Measurements from ENCODE around the gene EFNA1.

The EFNA1 gene

GRCh38 chr1:155085504-155086127 is 42.1 kb upstream of the EFNA1 start:
- TF ChIP-seq GATA3 (IDR thresholded peaks at IDR 0.05; ENCODE audit: low read depth, low read length) = no peak

- TF ChIP-seq GATA3 (IDR thresholded peaks at IDR 0.05; ENCODE audit: low read depth, low read length) (no peak), GATA2 (IDR thresholded peaks at IDR 0.05; ENCODE audit: low read depth, low read length) (no peak)
These were observed 41.4 kb upstream of the EFNA1 start for GRCh38 chr1:155086128-155086741.

GRCh38 chr1:155086856-155087535 is 40.7 kb upstream of the EFNA1 start:
- TF ChIP-seq GATA3 (IDR thresholded peaks at IDR 0.05; ENCODE audit: low read depth, low read length) (no peak), GATA2 (IDR thresholded peaks at IDR 0.05; ENCODE audit: low read depth, low read length) (no peak)

- TF ChIP-seq GATA3 (IDR thresholded peaks at IDR 0.05; ENCODE audit: low read depth, low read length) (no peak), GATA2 (IDR thresholded peaks at IDR 0.05; ENCODE audit: low read depth, low read length) (no peak)
These were observed 36.3 kb upstream of the EFNA1 start for GRCh38 chr1:155091071-155092051.

GRCh38 chr1:155092131-155092530 is 35.5 kb upstream of the EFNA1 start:
- TF ChIP-seq GATA2 (IDR thresholded peaks at IDR 0.05; ENCODE audit: low read depth, low read length) (no peak), GATA3 (IDR thresholded peaks at IDR 0.05; ENCODE audit: low read depth, low read length) (no peak)

GRCh38 chr1:155092641-155093040 is 35.0 kb upstream of the EFNA1 start:
- TF ChIP-seq GATA2 (IDR thresholded peaks at IDR 0.05; ENCODE audit: low read depth, low read length) = no peak
- TF ChIP-seq GATA3 (IDR thresholded peaks at IDR 0.05; ENCODE audit: low read depth, low read length) = no peak

- TF ChIP-seq GATA2 (IDR thresholded peaks at IDR 0.05; ENCODE audit: low read depth, low read length) (no peak), GATA3 (IDR thresholded peaks at IDR 0.05; ENCODE audit: low read depth, low read length) (no peak)
These were observed 33.6 kb upstream of the EFNA1 start for GRCh38 chr1:155093911-155094621.

GRCh38 chr1:155094622-155094948 is 33.1 kb upstream of the EFNA1 start:
- TF ChIP-seq GATA3 (IDR thresholded peaks at IDR 0.05; ENCODE audit: low read depth, low read length) (no peak), GATA2 (IDR thresholded peaks at IDR 0.05; ENCODE audit: low read depth, low read length) (no peak)

- no peak for TF ChIP-seq GATA3 (IDR thresholded peaks at IDR 0.05; ENCODE audit: low read depth, low read length)
- no peak for TF ChIP-seq GATA2 (IDR thresholded peaks at IDR 0.05; ENCODE audit: low read depth, low read length)
These were observed 28.3 kb upstream of the EFNA1 start for GRCh38 chr1:155099331-155099730.

GRCh38 chr1:155103325-155103724 is 24.4 kb upstream of the EFNA1 start:
- no peak for TF ChIP-seq GATA3 (IDR thresholded peaks at IDR 0.05; ENCODE audit: low read depth, low read length)
- no peak for TF ChIP-seq GATA2 (IDR thresholded peaks at IDR 0.05; ENCODE audit: low read depth, low read length)

- TF ChIP-seq GATA2 (IDR thresholded peaks at IDR 0.05; ENCODE audit: low read depth, low read length) (no peak), GATA3 (IDR thresholded peaks at IDR 0.05; ENCODE audit: low read depth, low read length) (no peak)
These were observed 22.8 kb upstream of the EFNA1 start for GRCh38 chr1:155104605-155105534.

GRCh38 chr1:155105604-155106011 is 22.1 kb upstream of the EFNA1 start:
- TF ChIP-seq GATA2 (IDR thresholded peaks at IDR 0.05; ENCODE audit: low read depth, low read length) = no peak
- no peak for TF ChIP-seq GATA3 (IDR thresholded peaks at IDR 0.05; ENCODE audit: low read depth, low read length)

- TF ChIP-seq GATA3 (IDR thresholded peaks at IDR 0.05; ENCODE audit: low read depth, low read length) = no peak
- TF ChIP-seq GATA2 (IDR thresholded peaks at IDR 0.05; ENCODE audit: low read depth, low read length) = no peak
These were observed 20.8 kb upstream of the EFNA1 start for GRCh38 chr1:155106862-155107261.

All from SH-SY5Y (cell line).